HUDEP-2 (cell line): ENCODE data around the gene ZNF800.

Experiments used
- DNase-seq, 76 experiments: peaks; one replicate each; lab custom pipeline; 2025; ENCODE audit not compliant: unreplicated experiment in 76 of 76; lab: John Stamatoyannopoulos, UW

The ZNF800 gene

DNA sequence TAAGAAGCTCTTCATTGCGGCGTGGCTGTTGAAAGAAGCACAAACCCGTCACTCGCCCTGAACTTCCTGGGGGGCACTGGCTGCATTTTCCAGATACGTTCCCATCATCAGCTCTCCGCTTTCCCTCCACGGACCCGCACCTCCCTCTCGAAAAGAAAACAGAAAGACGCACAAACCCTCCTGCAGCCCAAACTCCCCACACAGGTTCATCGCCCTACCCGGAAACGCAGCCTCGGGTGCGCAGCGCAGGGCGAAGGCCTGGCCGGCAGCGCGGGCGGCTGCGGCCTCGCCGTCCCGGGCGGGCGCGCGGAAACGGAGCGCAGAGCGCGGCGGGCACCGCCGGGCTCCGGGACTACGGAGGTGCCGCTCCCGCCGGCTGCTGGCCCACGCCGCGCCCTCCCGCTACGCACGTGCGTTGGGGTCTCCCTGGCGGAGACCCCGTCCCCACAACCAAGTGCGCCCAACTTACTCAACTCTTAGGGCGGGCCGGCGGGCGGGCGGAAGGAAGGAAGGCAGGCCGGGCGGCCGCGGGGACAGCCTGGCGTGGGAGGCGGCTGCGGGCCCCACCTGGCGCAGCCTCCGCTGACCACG lies 822 bp downstream of the ZNF800 start:
- DNase-seq = peak in 10 of 76 experiments; percentile 5 to 55 (median 32)

DNA sequence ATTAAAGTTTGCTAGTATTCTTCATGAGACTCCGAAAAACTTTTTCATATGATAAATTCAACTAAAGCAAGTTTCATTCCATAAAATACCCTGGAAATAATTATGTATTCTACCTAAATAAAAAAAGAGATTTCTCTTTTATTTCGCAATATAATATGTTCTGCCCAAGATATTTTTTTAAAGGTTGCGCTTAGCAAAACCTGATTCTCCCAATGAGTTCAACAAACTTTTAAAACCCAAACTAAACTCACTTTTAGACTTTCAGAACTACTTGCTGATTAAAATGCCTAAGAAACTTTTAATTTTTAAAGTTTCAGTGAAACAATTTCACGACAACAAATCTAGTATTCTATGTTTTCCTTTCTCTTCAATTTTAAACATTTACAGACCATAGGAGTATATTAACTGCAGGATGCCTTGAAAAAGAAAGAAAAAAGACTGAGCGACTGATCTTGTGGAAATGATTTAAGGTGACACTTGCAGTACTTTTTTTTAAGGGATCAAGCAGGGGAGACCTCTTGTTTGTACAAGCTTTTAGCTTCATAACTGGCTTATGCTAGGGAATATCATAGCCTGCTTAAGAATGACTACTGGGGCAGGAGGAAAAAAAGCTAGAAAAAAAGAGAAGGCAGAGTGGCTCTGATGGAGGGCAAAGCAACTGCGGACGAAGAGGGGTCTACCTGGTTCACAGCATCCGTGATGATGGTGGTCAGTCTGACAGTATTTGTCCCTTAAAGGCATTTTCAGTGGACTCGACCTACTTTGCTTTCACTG lies 1.5 kb downstream of the ZNF800 start:
- DNase-seq = no peak

DNA sequence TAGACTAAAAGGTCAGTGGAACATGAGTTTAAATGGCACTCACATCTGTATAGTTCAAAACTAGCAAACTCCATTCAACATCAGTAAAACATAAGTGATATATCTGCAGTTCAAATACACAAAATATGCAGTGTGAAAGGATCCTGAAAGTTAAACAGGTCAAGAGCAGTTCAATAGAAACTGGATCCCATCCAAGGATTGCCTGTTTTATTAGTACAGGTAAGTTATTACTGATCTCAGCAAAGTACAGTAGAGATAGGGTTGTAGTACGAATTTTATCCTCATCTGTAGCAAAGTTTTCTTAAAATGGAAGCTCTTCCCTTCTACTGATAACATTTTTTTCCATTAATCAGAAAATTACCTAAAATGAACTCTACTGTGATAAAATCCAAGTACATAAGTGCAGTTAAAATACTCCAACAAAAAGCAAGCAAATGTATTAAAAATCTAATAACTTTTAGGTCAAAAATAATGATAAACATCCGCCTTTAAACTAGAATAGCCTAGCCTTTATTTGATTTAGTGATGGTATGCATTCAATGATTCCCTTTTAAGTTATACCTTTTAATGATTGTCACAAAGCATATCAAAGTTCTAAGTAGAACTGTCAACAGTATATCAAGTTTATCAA lies 2.2 kb downstream of the ZNF800 start:
- DNase-seq = no peak

DNA sequence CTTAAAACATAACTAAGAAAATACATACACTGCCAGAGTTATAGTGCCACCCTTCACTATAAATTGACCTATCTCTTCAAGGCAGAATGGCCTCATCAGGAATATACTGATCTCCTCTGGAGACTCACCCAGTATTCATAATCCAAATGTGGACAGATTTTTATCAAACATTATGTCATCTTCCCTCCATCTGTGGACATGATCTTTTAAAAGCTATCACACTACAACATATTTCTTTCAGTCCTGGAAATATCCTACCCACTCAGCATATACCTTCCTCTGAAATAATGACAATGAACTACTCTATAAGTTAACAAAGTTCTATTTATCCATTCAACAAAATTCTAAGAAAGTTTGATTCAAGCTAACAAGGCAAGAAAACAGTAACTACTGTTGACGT lies 3.2 kb downstream of the ZNF800 start:
- no peak for DNase-seq

DNA sequence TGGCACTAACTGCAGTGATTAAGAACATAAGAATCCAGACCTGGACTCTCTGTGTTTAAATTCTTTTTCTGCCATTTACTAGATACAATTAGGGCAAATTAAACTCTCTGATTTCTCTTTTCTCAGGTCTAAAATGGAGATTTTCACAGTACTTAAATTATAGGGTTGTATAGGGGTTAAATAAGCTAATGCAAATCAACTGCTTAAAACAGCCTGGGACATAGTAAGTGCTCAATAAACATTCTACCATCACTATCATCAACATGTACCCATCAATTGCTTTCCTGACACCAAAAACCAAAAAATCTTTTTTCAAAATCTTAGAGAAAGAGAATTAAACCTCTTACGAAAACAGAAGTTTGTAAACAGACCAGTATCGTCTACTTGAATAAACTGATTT lies 4.5 kb downstream of the ZNF800 start:
- no peak for DNase-seq

DNA sequence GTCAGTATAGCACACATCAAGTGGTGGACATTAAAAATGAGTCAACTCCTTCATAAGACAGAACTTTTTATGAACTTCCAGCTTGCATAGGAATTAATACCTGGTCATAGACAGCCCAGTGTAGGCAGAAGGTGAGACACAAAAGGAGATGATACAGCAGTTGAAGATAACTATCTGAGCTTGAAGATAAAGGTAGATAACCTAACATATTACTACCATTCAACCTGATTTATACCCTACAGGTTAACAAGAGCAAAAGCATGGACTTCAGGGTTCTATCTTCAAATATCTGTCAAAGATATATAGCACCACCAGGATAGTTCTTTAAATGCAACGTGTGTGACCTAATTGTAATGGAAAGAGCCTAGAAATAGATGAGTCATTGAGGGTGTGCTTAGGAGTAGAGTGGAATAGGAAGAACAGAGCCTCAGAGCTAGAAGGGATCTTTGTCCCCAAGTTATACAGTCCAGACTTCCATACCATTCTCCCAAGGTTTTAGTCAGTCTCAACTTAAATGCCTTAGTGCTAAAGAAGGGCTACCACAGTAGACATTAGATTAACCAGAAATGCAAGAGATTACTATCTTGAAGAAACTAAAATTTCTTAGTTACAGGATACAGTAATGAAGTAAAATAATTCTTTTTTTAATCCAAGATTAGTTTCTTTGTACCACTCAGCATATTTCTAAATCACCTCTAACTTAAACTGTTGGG lies 9.2 kb downstream of the ZNF800 start:
- DNase-seq = peak in 1 of 76 experiments; percentile 15

DNA sequence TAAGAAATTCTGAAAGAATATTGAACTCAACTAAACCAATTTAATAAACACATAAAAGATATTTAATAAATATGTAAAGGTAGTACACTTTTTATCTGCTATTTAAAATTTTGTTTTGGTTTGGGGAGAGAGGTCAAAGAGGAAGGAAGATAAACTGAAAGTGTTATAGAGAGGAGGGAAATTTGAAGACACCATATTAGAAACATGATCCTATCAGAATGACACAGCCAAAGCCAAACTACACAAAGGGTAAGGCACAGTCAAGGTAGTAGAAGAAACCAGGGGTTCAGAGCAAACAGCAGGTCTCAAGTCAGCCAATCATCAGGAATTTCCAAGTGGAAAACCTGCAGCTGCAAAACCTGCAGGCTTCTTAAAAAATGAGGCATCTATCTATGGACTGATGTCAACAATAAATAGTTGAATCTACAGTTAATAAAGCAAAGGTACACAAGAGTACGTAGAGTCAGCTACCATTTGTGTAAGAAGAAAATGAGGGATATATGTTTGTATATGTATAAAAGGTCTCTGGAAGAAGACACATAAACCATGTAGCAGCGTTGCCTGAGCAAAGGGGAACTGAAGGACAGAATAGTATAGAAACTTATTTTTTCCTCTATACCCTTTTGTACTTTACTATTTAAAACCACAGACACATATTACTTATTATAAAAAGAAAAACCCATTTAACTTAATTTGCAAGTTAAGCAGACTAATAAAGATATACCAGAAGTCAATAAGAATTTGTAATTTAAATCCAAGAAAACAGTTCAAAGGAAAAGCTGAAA lies 10.0 kb downstream of the ZNF800 start:
- DNase-seq = no peak

DNA sequence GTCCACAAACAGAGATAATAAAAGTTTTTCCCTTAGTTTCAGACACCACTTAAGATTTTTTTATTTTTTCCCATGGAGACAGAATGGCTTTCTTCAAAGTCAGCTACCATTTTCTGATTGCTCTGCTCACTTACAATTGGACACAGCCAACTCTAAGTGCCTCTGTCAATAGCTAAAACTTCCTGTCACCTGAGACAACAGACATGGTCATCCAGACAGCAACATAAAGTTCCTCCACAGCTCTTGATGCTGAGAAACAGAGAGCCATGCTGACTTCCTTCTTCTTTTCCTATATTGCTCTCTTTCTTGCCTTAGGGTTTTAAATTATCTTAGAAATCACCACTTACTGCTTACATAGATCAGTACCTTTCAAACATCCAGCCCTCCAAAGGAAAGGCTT lies 12.0 kb downstream of the ZNF800 start:
- DNase-seq = no peak

DNA sequence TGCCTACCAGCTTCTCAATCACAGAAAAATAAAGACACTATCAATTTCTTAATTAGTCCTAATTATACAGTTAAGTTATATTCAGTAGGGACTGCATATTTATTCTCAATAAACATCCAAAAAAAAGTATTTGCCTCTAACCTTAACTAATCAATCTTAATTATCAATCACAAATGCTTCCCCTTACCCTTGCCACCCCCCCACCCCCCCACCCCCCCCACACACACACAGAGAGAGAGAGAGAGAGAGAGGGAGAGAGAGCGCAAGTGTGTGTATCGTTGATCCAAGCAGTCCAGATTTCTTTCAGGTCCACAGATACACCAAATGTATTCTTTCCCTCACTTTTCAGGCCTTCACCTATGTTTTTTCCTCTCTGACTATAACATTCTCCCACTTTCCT lies 12.9 kb downstream of the ZNF800 start:
- no peak for DNase-seq

DNA sequence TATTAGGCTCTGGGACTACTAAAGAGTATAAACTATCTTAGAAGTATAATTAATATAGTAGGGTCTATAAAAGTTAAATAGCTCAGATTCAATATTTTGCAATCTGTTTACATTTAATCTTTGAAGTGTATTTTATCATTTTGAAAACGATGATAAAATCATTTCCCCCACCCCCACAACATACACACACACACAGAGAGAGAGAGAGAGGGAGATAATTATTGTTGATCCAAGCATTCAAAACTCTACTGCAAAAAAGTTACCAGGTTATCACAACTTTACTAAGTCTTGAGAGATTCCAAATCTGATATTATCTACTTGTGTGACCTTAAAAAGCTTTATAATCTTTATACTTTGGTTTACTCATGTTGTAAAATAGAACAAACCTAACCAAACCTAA lies 14.0 kb downstream of the ZNF800 start:
- no peak for DNase-seq

DNA sequence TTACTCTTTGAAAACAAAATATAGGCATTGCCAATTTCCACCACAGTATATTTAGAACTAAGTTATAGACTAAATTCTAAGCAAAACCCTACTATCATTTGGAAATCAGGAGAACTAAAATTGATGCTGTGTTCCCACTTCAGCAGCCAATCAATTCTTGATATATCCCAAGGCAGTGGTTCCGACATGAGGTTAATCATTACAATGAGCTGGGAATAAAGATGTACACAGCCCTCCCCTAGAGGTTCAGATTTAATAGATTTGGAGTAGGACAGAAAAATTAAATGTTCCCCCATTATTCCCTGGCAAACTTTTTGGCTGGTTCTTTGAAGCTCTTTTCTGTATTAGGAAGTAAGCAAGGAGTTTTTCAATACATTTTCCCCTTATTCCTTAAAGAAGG lies 15.1 kb downstream of the ZNF800 start:
- no peak for DNase-seq

DNA sequence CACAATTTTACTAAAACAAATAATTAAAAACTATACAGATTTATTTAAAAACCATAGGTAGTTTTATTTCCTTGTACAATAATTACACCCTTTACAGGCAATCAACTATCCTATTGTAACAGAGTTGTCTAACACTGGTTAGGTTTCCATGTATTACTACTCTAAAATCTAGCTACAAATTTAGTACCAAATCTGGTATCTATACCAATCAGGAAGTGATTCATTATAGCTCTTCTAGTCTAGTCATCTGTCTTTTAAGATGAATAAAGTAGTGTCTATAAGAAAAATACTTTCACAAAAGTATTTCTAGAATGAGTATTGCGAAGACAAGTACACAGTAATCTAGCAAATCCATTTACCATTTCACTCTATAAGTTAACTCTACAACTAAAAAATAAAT lies 16.9 kb downstream of the ZNF800 start:
- DNase-seq = no peak

DNA sequence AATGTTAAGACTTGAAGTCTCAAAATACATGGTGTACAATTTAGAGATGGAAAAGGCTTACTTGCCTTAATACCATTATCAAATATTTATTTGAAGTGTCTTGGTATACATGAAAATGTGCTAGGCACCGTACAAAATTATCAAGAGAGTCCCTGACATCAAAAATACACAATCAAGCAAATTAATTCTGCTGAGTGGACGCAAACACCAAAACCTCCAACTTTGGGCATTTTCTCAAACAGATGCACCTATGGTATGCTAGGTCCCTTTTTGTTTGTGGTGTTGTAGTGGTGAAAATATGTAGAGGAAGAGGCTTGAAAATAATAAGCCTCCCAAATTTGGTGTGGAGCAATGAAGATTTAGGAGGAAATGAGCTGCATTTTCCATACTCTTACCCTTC lies 24.8 kb downstream of the ZNF800 start:
- no peak for DNase-seq

DNA sequence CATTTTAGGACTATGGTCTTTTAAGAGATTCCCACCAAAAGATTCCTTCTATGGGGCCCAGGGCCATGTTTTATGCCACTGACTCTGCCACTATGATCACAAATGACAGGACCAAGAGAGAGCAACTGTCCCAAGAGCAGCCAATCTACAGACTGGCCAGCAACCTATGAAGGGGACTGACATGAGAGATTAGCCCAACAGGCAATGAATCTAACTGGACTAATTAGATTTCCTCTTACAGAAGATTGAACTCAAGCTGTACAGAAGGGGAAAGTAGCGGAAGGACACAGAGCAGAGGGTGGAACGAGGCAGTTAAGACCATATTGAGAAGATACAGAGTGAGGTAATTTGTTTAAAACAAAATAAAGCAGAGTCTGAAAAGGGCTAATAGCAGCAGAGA lies 25.8 kb downstream of the ZNF800 start:
- DNase-seq = no peak

DNA sequence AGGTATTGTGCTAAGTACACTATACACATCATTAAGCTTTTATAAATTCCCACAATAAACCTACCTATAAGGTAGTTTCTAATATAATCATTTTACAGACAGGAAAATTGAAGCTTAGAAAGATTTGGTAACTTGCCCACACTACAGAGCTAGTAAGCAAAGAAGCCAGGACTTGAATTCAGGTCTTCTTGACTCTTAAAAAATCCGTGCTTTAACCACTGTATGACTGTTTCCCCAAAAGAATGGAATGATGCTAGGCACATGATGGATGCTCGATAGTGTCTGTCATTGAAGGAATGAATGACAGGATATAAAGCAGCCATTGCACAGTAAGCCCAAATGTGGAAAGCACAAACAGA lies 26.6 kb downstream of the ZNF800 start:
- DNase-seq = no peak

DNA sequence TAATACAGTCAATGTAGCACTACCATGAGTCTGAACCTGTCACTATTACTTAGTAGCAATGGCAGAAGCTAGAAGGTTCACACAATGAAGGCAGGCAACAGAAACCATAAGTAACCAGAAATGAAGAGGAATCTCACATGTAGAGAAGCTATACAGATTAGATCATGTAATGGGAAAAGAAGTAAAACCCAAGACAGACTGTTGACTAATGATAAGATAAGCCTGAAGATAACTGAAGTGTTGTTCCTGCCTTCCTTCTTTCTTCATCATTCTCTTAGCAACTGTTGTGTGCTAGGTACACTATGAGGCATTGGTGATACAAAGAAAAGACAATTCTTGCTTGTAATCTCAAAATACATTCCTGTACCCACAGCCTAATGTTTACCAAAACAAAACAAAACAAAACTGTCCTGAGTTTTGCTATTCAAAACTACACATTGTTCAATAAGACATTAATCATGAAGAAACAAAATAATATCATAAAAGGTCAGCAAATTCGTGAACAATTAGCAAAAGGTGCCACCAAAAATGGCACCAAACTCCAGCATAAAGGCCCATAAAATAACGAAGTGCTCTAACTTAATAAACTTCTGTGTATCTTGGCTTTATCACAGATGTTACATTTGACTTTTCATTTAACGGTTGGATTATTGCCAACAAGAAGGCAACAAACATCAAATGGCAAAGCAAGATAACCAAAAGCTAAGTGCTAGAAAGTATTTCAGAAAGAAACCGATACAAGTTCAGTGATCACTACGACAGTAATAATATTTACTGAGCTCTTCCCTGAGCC lies 27.1 kb downstream of the ZNF800 start:
- peak in 20 of 76 experiments; percentile 2 to 64 (median 20) for DNase-seq

DNA sequence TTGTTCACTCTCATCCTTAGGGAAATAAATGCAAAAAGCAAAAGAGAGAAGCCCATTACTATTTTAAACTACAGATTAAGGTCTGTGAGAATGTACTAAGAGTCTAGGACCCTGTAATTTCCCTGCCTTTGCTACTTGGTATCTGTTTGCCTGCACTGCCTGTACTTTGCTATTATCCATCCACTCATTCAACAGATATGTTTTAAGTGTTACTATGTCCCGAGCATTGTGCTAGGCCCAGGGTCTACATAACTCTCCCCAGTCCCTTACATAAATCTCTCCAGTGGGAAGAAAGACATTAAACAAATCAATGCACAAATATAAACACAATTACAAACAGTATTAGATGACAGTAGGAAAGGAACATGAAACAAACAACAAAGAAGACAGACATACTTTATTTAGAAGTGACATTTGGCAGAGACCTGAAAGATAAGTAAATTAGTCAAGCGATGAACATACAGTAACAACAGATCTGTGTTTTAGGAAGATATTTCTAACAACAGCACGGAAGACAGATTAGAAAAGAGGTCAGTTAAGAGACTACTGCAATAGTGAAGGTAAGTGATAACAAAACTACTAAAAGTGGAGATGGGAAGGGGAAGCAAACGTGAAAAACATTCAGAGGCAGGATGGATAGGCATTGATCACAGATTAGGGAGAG lies 30.0 kb downstream of the ZNF800 start:
- no peak for DNase-seq

DNA sequence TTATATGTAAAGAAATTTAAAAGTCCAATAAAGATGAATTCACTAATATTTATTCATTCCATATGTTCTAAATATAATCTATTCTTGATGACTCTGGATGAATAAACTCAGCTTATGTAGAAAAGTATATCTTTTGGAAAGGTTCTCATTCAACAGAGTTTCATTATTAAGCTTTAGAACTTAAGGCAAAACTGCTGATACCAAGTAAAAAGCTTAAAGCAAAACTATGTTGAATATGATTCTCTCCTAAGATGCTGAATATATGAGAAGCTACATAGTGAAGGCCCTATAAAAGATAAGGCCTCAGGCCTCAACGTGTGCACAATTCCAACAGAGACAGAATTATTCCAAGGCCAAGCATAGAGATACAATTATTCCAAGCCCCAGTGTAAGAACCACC lies 30.8 kb downstream of the ZNF800 start:
- no peak for DNase-seq

DNA sequence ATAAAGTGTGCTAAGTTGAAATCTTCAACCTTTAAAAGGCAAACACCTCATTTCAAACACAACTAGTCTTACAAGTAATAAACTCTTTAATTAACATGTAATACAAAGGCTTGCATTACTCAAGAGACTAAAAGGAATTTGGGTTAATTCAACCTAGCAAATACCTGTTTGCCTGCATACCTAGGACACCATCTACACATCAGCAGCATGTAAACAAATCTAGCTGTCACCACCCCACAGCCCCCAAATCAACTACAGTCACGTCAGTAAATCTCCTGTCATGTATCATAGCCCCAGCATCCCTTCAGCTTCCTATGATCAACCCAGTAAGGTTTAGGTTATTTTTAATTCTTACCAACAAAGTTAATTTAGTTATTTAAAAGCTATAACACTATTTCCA lies 33.5 kb downstream of the ZNF800 start:
- no peak for DNase-seq

DNA sequence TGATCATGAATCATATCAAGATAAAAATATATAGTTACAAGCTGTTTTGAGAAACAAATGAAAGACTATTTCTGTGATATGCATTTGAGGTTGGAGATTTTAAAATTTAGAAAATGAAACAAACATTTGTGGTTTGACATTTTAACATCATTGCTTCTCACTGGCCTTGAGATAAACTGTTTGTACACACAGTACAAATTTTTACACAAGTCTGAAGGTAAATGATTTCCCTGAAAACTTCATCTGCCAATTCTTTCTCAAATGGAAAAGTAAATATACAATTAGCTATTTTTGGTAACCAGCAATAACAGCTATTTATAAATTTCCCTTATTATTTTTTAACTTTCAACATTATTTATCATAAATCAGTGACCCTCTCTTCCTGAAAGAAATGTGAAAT lies 38.6 kb downstream of the ZNF800 start:
- no peak for DNase-seq
